A549 (cell line): ENCODE data around the gene AP3S2.

Source experiments
- CHD2 ChIP-seq: fragments of 150-350 bp; IDR thresholded peaks from 2 replicates; pipeline ENCODE4 v1.6.1; 2014; ENCODE audit warnings: low read length; ENCODE audit not compliant: partially characterized antibody
- CTCF ChIP-seq: fragments of >200 bp; sonication (Bioruptor Twin); formaldehyde crosslinking; IDR thresholded peaks from 3 replicates; pipeline ENCODE4 v1.5.1; 2016
- EP300 ChIP-seq, 2 experiments: fragments of >200 bp; sonication (Bioruptor Twin); formaldehyde crosslinking; IDR thresholded peaks; 2 replicates in 1 of 2; 3 replicates in 1 of 2; pipeline ENCODE4 v1.6.1; 2016 to 2017

GRCh38 chr15:89932880-89933279, 39.1 kb upstream of the AP3S2 start:
- no peak for TF ChIP-seq CHD2
- no peak for TF ChIP-seq CTCF
- TF ChIP-seq EP300 (IDR thresholded peaks at IDR 0.05), result no peak
